ENCODE measurements around the gene JAG1. TPM values are rescaled to one million over a fixed set of nuclear protein-coding genes. Genes with fewer than 3 reads are reported as not detected.

The JAG1 gene
- polyA plus RNA-seq, 2 of the 4 experiments (the other 2 are of a cell fraction) = 80.9 to 90.0 TPM

DNA sequence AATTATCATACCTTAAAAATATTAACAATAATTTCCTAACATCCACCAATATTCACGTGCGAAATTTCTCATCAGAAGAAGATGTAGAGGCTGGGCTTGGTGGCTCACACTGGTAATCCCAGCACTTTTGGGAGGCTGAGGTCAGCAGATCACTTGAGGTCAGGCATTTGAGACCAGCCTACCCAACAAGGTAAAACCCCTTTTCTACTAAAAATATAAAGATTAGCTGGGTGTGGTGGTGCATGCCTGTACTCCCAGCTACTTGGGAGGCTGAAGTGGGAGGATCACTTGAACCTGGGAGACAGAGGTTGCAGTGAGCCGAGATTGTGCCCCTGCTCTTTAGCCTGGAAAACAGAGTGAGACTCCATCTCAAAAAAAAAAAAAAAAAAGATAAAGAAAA lies 36.1 kb upstream of the JAG1 start (continued):
- TF ChIP-seq CHD4 (IDR thresholded peaks at IDR 0.05; ENCODE audit: borderline replicate concordance) (no peak), POLR2AphosphoS2 (conservative IDR thresholded peaks at IDR 0.05; ENCODE audit: low read length) (no peak), RAD21 (conservative IDR thresholded peaks at IDR 0.05 in 1 of 2, IDR thresholded peaks at IDR 0.05 in 1 of 2) (no peak), CHD2 (IDR thresholded peaks at IDR 0.05; ENCODE audit: low read length, partially characterized antibody) (no peak), CBX8 (IDR thresholded peaks at IDR 0.05) (no peak)

DNA sequence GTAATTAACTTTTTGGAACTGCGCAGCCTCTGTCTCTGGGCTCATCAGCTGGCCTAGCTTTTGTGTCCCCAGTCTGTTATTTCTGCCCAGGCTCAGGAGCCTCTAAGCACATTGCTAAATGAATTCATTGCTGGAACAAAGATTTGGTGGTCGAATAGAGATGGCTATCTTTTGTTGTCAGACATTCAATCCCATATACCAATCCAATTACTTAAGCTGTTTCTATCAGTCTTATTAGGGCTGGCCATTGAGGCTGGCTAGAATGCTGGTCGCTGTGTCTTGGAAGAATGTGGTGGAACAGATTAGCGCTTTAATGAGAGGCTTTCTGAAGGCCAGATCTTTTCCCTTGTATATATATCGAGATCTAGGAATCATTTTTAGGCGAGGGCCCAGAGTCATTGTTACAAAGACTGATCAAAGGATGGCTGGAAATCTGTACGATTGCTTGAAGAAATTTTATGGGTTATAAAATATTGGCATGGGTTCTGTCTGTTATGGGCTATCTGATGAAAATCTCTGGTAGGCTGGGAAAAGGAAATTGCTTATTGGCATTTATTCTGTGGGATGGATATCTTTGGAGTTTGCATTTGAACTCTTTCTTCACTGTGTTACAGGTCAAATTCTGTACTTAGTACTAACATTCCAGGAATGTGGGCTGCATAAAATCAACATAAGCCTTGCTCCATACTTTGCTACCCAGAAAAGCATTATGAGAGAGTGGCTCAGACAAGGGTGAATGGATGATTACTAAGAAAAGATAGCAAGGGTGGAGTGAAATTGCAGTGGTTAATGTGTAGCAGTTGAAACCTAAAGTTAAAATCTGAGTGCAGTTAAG lies 34.8 kb upstream of the JAG1 start:
- FAIRE-seq (peak; percentile 100), ATAC-seq (peak; percentile 54 to 79; a peak in 4 of 6 replicates)
- no peak for TF ChIP-seq ESRRA (IDR thresholded peaks at IDR 0.05; ENCODE audit: borderline replicate concordance, low read length)
- TF ChIP-seq MAX (IDR thresholded peaks at IDR 0.05) = peak; percentile 66
- TF ChIP-seq HOXB13 (CRISPR knock-in tag; IDR thresholded peaks at IDR 0.05; ENCODE audit: low read depth) = no peak
- no peak for TF ChIP-seq ATOH8 (CRISPR knock-in tag; IDR thresholded peaks at IDR 0.05; ENCODE audit: low read depth)
- TF ChIP-seq, protein P1, sequence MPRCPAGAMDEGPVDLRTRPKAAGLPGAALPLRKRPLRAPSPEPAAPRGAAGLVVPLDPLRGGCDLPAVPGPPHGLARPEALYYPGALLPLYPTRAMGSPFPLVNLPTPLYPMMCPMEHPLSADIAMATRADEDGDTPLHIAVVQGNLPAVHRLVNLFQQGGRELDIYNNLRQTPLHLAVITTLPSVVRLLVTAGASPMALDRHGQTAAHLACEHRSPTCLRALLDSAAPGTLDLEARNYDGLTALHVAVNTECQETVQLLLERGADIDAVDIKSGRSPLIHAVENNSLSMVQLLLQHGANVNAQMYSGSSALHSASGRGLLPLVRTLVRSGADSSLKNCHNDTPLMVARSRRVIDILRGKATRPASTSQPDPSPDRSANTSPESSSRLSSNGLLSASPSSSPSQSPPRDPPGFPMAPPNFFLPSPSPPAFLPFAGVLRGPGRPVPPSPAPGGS (IDR thresholded peaks at IDR 0.05) = peak; percentile 89
- TF ChIP-seq PHF8 (IDR thresholded peaks at IDR 0.05; ENCODE audit: borderline replicate concordance, low read depth) = no peak
- TF ChIP-seq MAZ (IDR thresholded peaks at IDR 0.05; ENCODE audit: borderline replicate concordance, low read depth, low read length) = no peak
- no peak for TF ChIP-seq RCOR1 (IDR thresholded peaks at IDR 0.05; ENCODE audit: low read depth, low read length)
- TF ChIP-seq REST (IDR thresholded peaks at IDR 0.05) = no peak
- TF ChIP-seq, protein P2, sequence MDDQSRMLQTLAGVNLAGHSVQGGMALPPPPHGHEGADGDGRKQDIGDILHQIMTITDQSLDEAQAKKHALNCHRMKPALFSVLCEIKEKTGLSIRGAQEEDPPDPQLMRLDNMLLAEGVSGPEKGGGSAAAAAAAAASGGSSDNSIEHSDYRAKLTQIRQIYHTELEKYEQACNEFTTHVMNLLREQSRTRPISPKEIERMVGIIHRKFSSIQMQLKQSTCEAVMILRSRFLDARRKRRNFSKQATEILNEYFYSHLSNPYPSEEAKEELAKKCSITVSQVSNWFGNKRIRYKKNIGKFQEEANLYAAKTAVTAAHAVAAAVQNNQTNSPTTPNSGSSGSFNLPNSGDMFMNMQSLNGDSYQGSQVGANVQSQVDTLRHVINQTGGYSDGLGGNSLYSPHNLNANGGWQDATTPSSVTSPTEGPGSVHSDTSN (IDR thresholded peaks at IDR 0.05) = no peak
- TF ChIP-seq MYC (IDR thresholded peaks at IDR 0.05; ENCODE audit: borderline replicate concordance, low read length) = no peak
- TF ChIP-seq CEBPB (IDR thresholded peaks at IDR 0.05) = peak; percentile 76 to 94; a peak in 3 of 4 replicates
- TF ChIP-seq TP53 (CRISPR knock-in tag; IDR thresholded peaks at IDR 0.05) = no peak
- no peak for TF ChIP-seq POLR2A (IDR thresholded peaks at IDR 0.05; ENCODE audit: low read length)
- no peak for TF ChIP-seq NPAS2 (CRISPR knock-in tag; IDR thresholded peaks at IDR 0.05; ENCODE audit: borderline replicate concordance)
- no peak for TF ChIP-seq BHLHE40 (IDR thresholded peaks at IDR 0.05; ENCODE audit: low read depth, low read length)
- TF ChIP-seq CBX8 (IDR thresholded peaks at IDR 0.05) = no peak
- no peak for TF ChIP-seq TFCP2L1 (CRISPR knock-in tag; IDR thresholded peaks at IDR 0.05)
- peak; percentile 79 to 86; a peak in 3 of 5 replicates for TF ChIP-seq JUN (IDR thresholded peaks at IDR 0.05)
- no peak for TF ChIP-seq HOXB5 (CRISPR knock-in tag; IDR thresholded peaks at IDR 0.05)
- no peak for TF ChIP-seq CHD4 (IDR thresholded peaks at IDR 0.05; ENCODE audit: borderline replicate concordance)
- TF ChIP-seq ZSCAN20 (CRISPR knock-in tag; IDR thresholded peaks at IDR 0.05) = no peak
- TF ChIP-seq RAD21 (conservative IDR thresholded peaks at IDR 0.05 in 1 of 2, IDR thresholded peaks at IDR 0.05 in 1 of 2) = peak; percentile 34 to 51; a peak in 3 of 5 replicates
- no peak for TF ChIP-seq KDM5A (IDR thresholded peaks at IDR 0.05)
- no peak for TF ChIP-seq ZFP36 (IDR thresholded peaks at IDR 0.05; ENCODE audit: borderline replicate concordance, partially characterized antibody)
- TF ChIP-seq POLR2AphosphoS2 (conservative IDR thresholded peaks at IDR 0.05; ENCODE audit: low read length) = no peak
- TF ChIP-seq, protein P3, sequence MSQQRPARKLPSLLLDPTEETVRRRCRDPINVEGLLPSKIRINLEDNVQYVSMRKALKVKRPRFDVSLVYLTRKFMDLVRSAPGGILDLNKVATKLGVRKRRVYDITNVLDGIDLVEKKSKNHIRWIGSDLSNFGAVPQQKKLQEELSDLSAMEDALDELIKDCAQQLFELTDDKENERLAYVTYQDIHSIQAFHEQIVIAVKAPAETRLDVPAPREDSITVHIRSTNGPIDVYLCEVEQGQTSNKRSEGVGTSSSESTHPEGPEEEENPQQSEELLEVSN (IDR thresholded peaks at IDR 0.05; ENCODE audit: borderline replicate concordance, low read depth) = no peak

More for the DNA sequence above, 34.8 kb upstream of the JAG1 start:
- ChIA-PET CTCF (interaction anchor here (1.3 to 1.5 kb wide), 2 partner anchors 34 kb away, joined by 3 read pairs; no protein-coding TSS in a partner anchor), POLR2A (interaction anchor here (0.6 to 2.0 kb wide), 2 partner anchors 35 to 559 kb away, joined by 3 to 14 read pairs; partner anchors contain the start of gene JAG1)
- peak overlapping the region; percentile 86 to 91 for H3K27ac ChIP-seq
- no peak overlapping the region for H3K4me3 ChIP-seq
- peaks cover 8% of the 10 kb centered on the region for H3K9me3 ChIP-seq
- peak; percentile 39 to 86 for DNase-seq (ENCODE audit: low read depth in 1 of 2, low spot score in 1 of 2)
- peaks cover 80% of the 10 kb centered on the region for H3K4me1 ChIP-seq
- WGBS (ENCODE audit: missing lambda C conversion rate) = 43% methylated on average over 7 of the region's 7 CpGs
- H3K4me2 ChIP-seq = peak overlapping the region; percentile 66
